ENCODE data around the gene MAP4K3. TPM values are rescaled to one million over a fixed set of nuclear protein-coding genes. Genes with fewer than 3 reads are reported as not detected.

Gene MAP4K3
- total RNA-seq, 4 donors from 2014 or later, result 49.4 to 89.0 (median 79.2) TPM

DNA sequence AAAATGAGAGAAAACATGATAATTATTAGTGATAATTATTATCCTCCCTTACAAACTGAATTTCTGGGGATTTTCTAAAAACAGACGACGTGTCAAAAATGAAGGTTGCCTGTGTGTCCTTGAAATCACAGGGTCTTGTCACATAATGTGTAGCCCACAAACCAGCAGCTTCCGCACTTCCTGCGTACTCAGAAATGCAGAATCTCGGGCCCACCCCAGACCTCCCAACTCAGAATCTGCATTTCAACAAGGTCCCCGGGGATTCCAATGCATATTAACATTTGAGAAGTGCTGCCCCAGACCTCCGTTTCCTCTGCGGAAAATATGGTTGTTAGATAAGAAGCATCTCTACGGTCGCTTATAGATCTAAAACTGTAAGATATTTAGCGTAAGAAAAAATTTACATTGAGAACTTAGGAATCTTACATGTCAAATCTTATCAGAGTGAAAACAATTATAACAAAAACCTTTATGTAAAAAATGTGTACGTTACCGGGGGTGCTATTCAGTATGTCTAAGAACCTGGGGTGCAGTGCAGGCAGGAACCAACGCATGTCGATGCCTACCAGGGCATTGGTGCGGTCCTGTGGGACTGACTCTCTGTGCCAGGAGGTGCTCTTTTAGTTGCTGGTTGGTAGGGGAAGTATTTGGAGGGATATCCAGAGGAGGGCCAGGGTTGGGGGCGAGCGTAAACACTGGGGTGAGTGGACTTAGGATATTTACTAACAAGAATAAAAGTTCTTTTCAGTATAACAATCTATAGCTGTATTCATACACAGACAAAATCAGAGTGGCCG, 208.5 kb downstream of the MAP4K3 start:
- 22 to 35% methylated on average over 14 to 17 of the region's 19 CpGs for WGBS, 2 donors (ENCODE audit: low coverage in 1 of 2)
- Histone ChIP-seq H3K27ac (no peak overlapping the region), H3K27me3 (no peaks in the 10 kb centered on the region), H3K36me3 (no peaks in the 10 kb centered on the region), H3K4me1 (peaks cover 0 to 27% (median 2%) of the 10 kb centered on the region in 3 donors), H3K9me3 (no peaks in the 10 kb centered on the region), H3K4me3 (peak overlapping the region; percentile 10 to 11)
- ATAC-seq, result no peak
- no peak for TF ChIP-seq CTCF (IDR thresholded peaks at IDR 0.05)

GRCh38 chr2:39227628-39228412, 209.3 kb downstream of the MAP4K3 start:
- TF ChIP-seq EP300 (IDR thresholded peaks at IDR 0.05), result no peak
- no peak for TF ChIP-seq POLR2AphosphoS5 (IDR thresholded peaks at IDR 0.05)
- TF ChIP-seq CTCF (IDR thresholded peaks at IDR 0.05), result peak; percentile 81 to 89 (median 88)
- no peak for TF ChIP-seq POLR2A (IDR thresholded peaks at IDR 0.05)
- WGBS, 2 donors (ENCODE audit: low coverage in 1 of 2), result 4 to 17% methylated on average over 7 to 9 of the region's 9 CpGs
- no peaks in the 10 kb centered on the region for H3K36me3 ChIP-seq
- H3K4me1 ChIP-seq, result peaks cover 0 to 27% (median 2%) of the 10 kb centered on the region in 3 donors
- no peaks in the 10 kb centered on the region for H3K27me3 ChIP-seq
- no peak overlapping the region for H3K27ac ChIP-seq
- peak; percentile 71 for ATAC-seq
- H3K4me3 ChIP-seq, result peak overlapping the region; percentile 10 to 11
- H3K9me3 ChIP-seq, result no peaks in the 10 kb centered on the region

- no peaks in the 10 kb centered on the region for H3K27me3 ChIP-seq
- ATAC-seq, result no peak
- peaks cover 0 to 27% (median 2%) of the 10 kb centered on the region in 3 donors for H3K4me1 ChIP-seq
- TF ChIP-seq POLR2AphosphoS5 (IDR thresholded peaks at IDR 0.05) (no peak), EP300 (IDR thresholded peaks at IDR 0.05) (no peak), POLR2A (IDR thresholded peaks at IDR 0.05) (no peak), CTCF (IDR thresholded peaks at IDR 0.05) (no peak)
- H3K27ac ChIP-seq, result no peak overlapping the region
- no peaks in the 10 kb centered on the region for H3K36me3 ChIP-seq
- no peak overlapping the region for H3K4me3 ChIP-seq
- WGBS, 2 donors (ENCODE audit: low coverage in 1 of 2), result 80 to 93% methylated on average over 1 of the region's 1 CpG
- no peaks in the 10 kb centered on the region for H3K9me3 ChIP-seq
Measured at GRCh38 chr2:39225567-39225966, 211.5 kb downstream of the MAP4K3 start.

DNA sequence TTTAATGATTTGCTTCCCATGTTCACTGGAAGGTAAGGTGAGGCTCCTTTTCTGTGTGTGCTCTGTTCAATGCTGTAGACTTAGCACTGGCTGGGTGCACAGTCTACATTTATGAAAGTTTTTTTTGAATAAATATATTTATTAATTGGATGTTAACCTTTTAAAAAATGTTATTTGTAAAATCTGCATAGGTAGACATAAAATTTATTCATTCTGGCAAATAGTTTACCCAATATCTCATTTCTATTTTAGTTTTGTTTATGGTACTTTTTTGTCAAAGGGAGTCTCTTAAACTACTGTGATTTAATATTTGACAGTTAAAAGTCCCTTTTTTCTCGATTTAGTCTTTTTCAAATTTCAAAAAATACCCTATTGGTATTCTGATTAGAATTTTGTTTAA, 213.2 kb downstream of the MAP4K3 start:
- 73 to 100% methylated on average over 1 of the region's 1 CpG for WGBS, 2 donors (ENCODE audit: low coverage in 1 of 2)
- Histone ChIP-seq H3K36me3 (no peaks in the 10 kb centered on the region), H3K27me3 (no peaks in the 10 kb centered on the region), H3K9me3 (no peaks in the 10 kb centered on the region), H3K27ac (no peak overlapping the region), H3K4me3 (no peak overlapping the region), H3K4me1 (peaks cover 0 to 13% (median 0%) of the 10 kb centered on the region in 3 donors)
- TF ChIP-seq POLR2AphosphoS5 (IDR thresholded peaks at IDR 0.05) (no peak), CTCF (IDR thresholded peaks at IDR 0.05) (no peak), EP300 (IDR thresholded peaks at IDR 0.05) (no peak), POLR2A (IDR thresholded peaks at IDR 0.05) (no peak)
- ATAC-seq, result no peak
